HEK293 (cell line): ENCODE measurements around the gene FGD6.

Experiments used
- BCL11A ChIP-seq: fragments of 450-650 bp; formaldehyde crosslinking; IDR thresholded peaks from 2 replicates; pipeline ENCODE4 v1.5.1; 2016; ENCODE audit warnings: low read depth, missing biosample characterization, missing genetic modification characterization
- MYNN ChIP-seq: fragments of 450-650 bp; formaldehyde crosslinking; IDR thresholded peaks from 2 replicates; pipeline ENCODE4 v1.5.1; 2016; ENCODE audit warnings: missing biosample characterization, missing genetic modification characterization, borderline replicate concordance
- ZBTB1 ChIP-seq: fragments of 450-650 bp; formaldehyde crosslinking; IDR thresholded peaks from 2 replicates; pipeline ENCODE4 v1.5.1; 2016; ENCODE audit warnings: missing biosample characterization, missing genetic modification characterization
- ZFP69B ChIP-seq: fragments of 450-650 bp; formaldehyde crosslinking; IDR thresholded peaks from 2 replicates; pipeline ENCODE4 v1.5.1; 2016; ENCODE audit warnings: missing biosample characterization, missing genetic modification characterization
- ZNF138 ChIP-seq: fragments of 450-650 bp; formaldehyde crosslinking; IDR thresholded peaks from 2 replicates; pipeline ENCODE4 v1.5.1; 2016; ENCODE audit warnings: missing biosample characterization, missing genetic modification characterization, borderline replicate concordance
- ZNF184 ChIP-seq: fragments of 450-650 bp; IDR thresholded peaks from 2 replicates; pipeline ENCODE4 v1.5.1; 2018; ENCODE audit warnings: missing biosample characterization, mild to moderate bottlenecking, missing genetic modification characterization
- ZNF302 ChIP-seq: fragments of 450-650 bp; formaldehyde crosslinking; IDR thresholded peaks from 2 replicates; pipeline ENCODE4 v1.5.1; 2016; ENCODE audit warnings: missing biosample characterization, missing genetic modification characterization, low read depth
- TF ChIP-seq, protein P1 (sequence below): fragments of 450-650 bp; formaldehyde crosslinking; IDR thresholded peaks from 2 replicates; pipeline ENCODE4 v1.5.1; 2016; ENCODE audit warnings: missing biosample characterization, missing genetic modification characterization

DNA sequence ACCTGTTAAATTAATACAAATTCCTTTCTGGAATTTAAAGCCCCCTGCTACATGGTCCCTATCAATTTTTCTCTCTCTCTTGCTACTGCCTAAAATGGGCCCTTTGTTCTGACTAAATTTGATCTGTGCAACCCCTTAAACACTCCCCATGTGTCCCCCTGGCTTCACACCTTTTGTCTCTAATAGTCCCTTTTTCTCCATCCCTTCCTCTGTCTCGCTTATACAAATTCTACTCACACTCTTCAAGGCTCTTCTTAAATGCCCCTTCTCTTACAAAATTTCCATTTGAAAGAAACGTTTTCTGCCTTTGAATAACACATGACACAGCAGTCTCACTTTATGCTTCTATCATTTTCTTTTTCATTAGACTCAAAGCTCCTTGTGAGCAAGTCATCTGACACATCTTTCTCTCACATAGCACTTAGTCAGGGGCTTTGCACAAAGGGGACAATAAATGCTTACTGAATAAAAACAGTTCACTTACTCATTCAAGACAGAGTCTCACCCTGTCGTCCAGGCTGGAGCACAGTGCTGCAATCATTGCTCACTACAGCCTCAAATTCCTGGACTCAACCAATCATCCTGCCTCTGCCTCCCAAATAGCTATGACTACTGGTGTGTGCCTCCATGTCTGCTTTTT is 102.4 kb downstream of the FGD6 start:
- TF ChIP-seq ZNF138 (tag by site-specific recombination) (no peak), ZBTB1 (tag by site-specific recombination) (no peak), ZNF302 (no peak), ZNF184 (no peak), BCL11A (no peak), ZFP69B (no peak), MYNN (tag by site-specific recombination) (no peak)
- TF ChIP-seq, protein P1, sequence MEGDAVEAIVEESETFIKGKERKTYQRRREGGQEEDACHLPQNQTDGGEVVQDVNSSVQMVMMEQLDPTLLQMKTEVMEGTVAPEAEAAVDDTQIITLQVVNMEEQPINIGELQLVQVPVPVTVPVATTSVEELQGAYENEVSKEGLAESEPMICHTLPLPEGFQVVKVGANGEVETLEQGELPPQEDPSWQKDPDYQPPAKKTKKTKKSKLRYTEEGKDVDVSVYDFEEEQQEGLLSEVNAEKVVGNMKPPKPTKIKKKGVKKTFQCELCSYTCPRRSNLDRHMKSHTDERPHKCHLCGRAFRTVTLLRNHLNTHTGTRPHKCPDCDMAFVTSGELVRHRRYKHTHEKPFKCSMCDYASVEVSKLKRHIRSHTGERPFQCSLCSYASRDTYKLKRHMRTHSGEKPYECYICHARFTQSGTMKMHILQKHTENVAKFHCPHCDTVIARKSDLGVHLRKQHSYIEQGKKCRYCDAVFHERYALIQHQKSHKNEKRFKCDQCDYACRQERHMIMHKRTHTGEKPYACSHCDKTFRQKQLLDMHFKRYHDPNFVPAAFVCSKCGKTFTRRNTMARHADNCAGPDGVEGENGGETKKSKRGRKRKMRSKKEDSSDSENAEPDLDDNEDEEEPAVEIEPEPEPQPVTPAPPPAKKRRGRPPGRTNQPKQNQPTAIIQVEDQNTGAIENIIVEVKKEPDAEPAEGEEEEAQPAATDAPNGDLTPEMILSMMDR (tag by site-specific recombination) = no peak
